Measurements from ENCODE around the gene ZSCAN5A. TPM values are rescaled to one million over a fixed set of nuclear protein-coding genes. Genes with fewer than 3 reads are reported as not detected.

Gene ZSCAN5A
- total and polyA plus RNA-seq, 9 of the 15 experiments (the other 6 are each of a cell fraction or from before 2014, with no cell fraction given): 5.8 to 15.3 (median 11.8) TPM

DNA sequence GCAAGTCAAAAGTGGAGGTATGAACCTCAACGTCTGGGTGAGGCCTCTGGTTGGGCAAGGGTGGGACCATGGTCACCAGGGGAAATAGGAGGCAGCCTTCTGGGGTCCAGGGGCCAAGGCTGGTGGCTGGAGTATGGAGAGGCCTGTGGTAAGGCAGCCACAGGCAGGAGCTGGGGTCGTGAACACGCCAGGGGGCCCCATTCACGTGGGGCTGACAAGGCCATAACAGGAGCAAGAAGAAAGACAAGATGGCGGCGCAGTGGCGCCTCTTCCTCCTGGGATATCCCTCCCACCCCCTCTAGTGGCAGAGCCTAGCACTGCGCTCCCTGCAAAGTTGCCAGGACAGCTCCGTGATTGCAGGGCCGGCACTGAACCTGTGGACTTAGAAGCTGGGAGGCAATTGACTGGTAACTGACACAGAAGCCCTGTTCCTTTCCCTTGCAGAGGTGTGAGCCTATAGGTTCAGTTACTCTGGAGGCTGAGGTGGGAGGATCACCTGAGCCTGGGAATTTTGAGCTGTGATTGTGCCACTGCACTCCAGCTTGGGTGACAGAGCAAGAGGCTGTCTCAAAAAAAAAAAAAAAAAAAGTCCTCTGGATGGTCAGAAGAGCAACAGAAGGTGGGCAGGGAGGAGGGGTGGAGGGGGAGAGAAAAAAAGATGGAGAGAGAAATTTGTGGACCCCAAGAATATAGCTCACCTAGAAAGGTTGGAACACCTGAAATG lies 61.8 kb downstream of the ZSCAN5A start (continued):
- TF ChIP-seq, protein P1, sequence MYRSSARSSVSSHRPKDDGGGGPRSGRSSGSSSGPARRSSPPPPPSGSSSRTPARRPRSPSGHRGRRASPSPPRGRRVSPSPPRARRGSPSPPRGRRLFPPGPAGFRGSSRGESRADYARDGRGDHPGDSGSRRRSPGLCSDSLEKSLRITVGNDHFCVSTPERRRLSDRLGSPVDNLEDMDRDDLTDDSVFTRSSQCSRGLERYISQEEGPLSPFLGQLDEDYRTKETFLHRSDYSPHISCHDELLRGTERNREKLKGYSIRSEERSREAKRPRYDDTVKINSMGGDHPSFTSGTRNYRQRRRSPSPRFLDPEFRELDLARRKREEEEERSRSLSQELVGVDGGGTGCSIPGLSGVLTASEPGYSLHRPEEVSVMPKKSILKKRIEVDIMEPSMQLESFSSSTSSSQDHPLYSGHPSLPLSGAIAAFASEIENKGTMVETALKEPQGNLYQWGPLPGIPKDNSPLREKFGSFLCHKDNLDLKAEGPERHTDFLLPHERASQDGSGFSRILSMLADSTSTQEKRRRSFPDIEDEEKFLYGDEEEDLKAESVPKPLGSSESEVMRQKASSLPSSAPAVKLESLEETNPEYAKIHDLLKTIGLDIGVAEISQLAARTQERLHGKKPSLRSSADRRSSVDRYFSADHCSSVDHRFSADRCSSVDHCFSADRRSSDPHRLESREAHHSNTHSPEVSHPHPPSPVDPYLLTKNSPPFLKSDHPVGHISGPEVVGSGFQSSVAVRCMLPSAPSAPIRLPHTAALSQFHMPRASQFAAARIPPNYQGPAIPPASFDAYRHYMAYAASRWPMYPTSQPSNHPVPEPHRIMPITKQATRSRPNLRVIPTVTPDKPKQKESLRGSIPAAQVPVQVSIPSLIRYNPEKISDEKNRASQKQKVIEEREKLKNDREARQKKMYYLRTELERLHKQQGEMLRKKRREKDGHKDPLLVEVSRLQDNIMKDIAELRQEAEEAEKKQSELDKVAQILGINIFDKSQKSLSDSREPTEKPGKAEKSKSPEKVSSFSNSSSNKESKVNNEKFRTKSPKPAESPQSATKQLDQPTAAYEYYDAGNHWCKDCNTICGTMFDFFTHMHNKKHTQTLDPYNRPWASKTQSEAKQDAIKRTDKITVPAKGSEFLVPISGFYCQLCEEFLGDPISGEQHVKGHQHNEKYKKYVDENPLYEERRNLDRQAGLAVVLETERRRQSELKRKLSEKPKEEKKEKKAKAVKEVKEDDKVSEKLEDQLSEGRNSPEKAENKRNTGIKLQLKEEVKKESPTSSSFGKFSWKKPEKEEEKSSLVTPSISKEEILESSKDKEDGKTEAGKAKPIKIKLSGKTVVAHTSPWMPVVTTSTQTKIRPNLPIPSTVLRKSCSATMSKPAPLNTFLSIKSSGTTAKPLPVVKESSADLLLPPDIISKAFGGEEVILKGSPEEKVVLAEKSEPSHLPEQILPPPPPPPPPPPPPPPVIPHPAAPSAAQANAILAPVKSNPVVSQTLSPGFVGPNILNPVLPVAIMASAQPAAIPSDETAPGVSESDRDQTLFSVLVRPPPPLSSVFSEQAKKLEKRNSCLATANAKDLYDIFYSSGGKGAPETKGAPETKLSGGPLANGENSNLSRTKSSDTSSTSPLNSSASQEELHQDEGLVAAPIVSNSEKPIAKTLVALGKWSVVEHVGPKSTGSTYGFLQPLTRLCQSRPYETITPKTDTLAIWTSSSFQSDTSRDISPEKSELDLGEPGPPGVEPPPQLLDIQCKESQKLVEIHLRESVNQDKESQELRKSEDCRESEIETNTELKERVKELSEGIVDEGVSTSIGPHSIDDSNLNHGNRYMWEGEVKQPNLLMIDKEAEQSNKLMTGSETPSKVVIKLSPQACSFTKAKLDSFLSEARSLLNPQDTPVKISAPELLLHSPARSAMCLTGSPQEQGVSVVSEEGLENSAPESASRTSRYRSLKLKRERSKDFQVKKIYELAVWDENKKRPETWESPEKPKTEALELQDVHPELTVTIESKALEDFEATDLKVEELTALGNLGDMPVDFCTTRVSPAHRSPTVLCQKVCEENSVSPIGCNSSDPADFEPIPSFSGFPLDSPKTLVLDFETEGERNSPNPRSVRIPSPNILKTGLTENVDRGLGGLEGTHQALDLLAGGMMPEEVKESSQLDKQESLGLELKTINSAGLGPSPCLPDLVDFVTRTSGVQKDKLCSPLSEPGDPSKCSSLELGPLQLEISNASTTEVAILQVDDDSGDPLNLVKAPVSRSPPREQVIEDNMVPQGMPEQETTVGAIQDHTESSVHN (IDR thresholded peaks at IDR 0.05; ENCODE audit: borderline replicate concordance in 1 of 2, low read depth in 1 of 2): no peak
- TF ChIP-seq TBL1XR1 (IDR thresholded peaks at IDR 0.05; ENCODE audit: low read length in 2 of 2) (no peak), ZFP30 (CRISPR knock-in tag; IDR thresholded peaks at IDR 0.05; ENCODE audit: borderline replicate concordance) (no peak), TRIM24 (IDR thresholded peaks at IDR 0.05) (no peak), MECOM (CRISPR knock-in tag; IDR thresholded peaks at IDR 0.05) (no peak; the same call in 1 of the 2 replicates)
- TF ChIP-seq, protein P2, sequence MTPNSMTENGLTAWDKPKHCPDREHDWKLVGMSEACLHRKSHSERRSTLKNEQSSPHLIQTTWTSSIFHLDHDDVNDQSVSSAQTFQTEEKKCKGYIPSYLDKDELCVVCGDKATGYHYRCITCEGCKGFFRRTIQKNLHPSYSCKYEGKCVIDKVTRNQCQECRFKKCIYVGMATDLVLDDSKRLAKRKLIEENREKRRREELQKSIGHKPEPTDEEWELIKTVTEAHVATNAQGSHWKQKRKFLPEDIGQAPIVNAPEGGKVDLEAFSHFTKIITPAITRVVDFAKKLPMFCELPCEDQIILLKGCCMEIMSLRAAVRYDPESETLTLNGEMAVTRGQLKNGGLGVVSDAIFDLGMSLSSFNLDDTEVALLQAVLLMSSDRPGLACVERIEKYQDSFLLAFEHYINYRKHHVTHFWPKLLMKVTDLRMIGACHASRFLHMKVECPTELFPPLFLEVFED (CRISPR knock-in tag; conservative IDR thresholded peaks at IDR 0.05): peak; percentile 81; the same call in 1 of the 2 replicates

Data from K562 (cell line).